Fibroblast of the aortic adventitia (primary cell): ENCODE measurements around the gene PLA2R1. TPM values are rescaled to one million over a fixed set of nuclear protein-coding genes. Genes with fewer than 3 reads are reported as not detected.
A peak's percentile ranks its signal among the peaks of the same experiment; 100 is the strongest.
"Not testable (repeated sequence)": the region's sequence is repeated elsewhere in the genome, so short reads cannot be mapped to it uniquely, and the experiment has no call there.

Experiments
- DNase-seq: peaks from one replicate; pipeline ENCODE4 v3.0.0-alpha.2; 2010; ENCODE audit warnings: low read depth
- H3K4me3 ChIP-seq: 2 replicates; pipeline ENCODE4 v1.5.1; 2011; ENCODE audit warnings: low read depth, mild to moderate bottlenecking, control low read depth, low read length, moderate library complexity
- CTCF ChIP-seq: IDR thresholded peaks from 2 replicates; pipeline ENCODE4 v1.5.1; 2011; ENCODE audit warnings: mild to moderate bottlenecking, low read length, control low read depth, inconsistent platforms; ENCODE audit not compliant: insufficient read depth
- total RNA-seq: library from RNA; depleted of rRNA; stranded (reverse); fragments of >200 nt; gene quantifications from 2 replicates; pipeline ENCODE4 v1.2.3, GENCODE V29; 2012; ENCODE audit warnings: low replicate concordance

The PLA2R1 gene
- total RNA-seq, 1 donor: 27.0 TPM

GRCh38 chr2:159976527-159977160 is 85.8 kb downstream of the PLA2R1 start:
- TF ChIP-seq CTCF: no peak
- no peak for DNase-seq
- H3K4me3 ChIP-seq: no peak overlapping the region

DNA sequence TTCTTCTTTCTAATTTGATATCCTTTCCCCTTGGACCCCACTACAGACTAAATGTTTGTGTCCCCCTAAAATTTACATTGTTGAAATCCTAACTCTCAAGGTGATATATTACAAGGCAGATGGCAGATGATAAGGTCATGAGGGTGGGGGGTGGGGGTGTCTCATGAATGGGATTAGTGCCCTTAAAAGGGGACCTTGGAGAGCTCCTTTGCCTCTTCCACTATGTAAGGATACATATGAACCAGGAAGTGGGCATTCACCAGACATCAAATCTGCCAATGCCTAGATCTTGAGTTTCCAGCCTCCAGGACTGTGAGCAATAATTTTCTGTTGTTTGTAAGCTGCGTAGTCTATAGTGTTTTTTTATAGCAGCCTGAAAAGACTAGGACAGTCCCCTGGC is 89.1 kb downstream of the PLA2R1 start:
- DNase-seq: no peak
- TF ChIP-seq CTCF: no peak
- H3K4me3 ChIP-seq: no peak overlapping the region

- H3K4me3 ChIP-seq: no peak overlapping the region
- no peak for TF ChIP-seq CTCF
- DNase-seq: no peak
Measured at GRCh38 chr2:159971365-159972152, 90.9 kb downstream of the PLA2R1 start.

GRCh38 chr2:159970548-159970947 is 91.9 kb downstream of the PLA2R1 start:
- not testable (repeated sequence) for DNase-seq, H3K4me3 ChIP-seq

GRCh38 chr2:159968279-159968900 is 94.0 kb downstream of the PLA2R1 start:
- DNase-seq: peak; percentile 61
- H3K4me3 ChIP-seq: no peak overlapping the region

GRCh38 chr2:159963700-159964099 is 98.7 kb downstream of the PLA2R1 start:
- no peak for TF ChIP-seq CTCF
- no peak overlapping the region for H3K4me3 ChIP-seq
- DNase-seq: no peak

More at GRCh38 chr2:159968279-159968900, 94.0 kb downstream of the PLA2R1 start:
- TF ChIP-seq CTCF: peak; percentile 57

- not testable (repeated sequence) for H3K4me3 ChIP-seq, DNase-seq
Measured at GRCh38 chr2:159962513-159962912, 99.9 kb downstream of the PLA2R1 start.
